Central memory CD8-positive, alpha-beta T cell (primary cell): ENCODE measurements around the gene REG3A.

Experiments
- ATAC-seq: fragments of 150-1000 bp; cut with Tn5 transposase; replicated peaks from 2 replicates; pipeline ENCODE4 v1.10.0; 2022; ENCODE audit warnings: mild to moderate bottlenecking, moderate FRiP score, moderate number of reproducible peaks; ENCODE audit not compliant: poor library complexity, severe bottlenecking; ENCODE audit errors: extremely low read depth
- DNase-seq, 2 donors: peaks; one replicate each; pipeline ENCODE4 v3.0.0; 2021; ENCODE audit warnings: low spot score in 2 of 2
- H3K27ac Mint-ChIP-seq: one replicate; pipeline ENCODE4 v1.8.0; 2022; ENCODE audit warnings: low read depth, mild to moderate bottlenecking, moderate library complexity, mixed read lengths
- H3K27me3 Mint-ChIP-seq: one replicate; pipeline ENCODE4 v1.8.0; 2022; ENCODE audit warnings: mixed read lengths
- H3K36me3 Mint-ChIP-seq: one replicate; pipeline ENCODE4 v1.8.0; 2022; ENCODE audit warnings: mild to moderate bottlenecking, moderate library complexity, mixed read lengths; ENCODE audit not compliant: insufficient read depth
- H3K4me1 Mint-ChIP-seq: one replicate; pipeline ENCODE4 v1.8.0; 2022; ENCODE audit warnings: mixed read lengths
- H3K4me3 Mint-ChIP-seq: one replicate; pipeline ENCODE4 v1.8.0; 2022; ENCODE audit warnings: mild to moderate bottlenecking, moderate library complexity, mixed read lengths
- H3K9me3 Mint-ChIP-seq: one replicate; pipeline ENCODE4 v1.8.0; 2022; ENCODE audit warnings: mixed read lengths

Gene REG3A

DNA sequence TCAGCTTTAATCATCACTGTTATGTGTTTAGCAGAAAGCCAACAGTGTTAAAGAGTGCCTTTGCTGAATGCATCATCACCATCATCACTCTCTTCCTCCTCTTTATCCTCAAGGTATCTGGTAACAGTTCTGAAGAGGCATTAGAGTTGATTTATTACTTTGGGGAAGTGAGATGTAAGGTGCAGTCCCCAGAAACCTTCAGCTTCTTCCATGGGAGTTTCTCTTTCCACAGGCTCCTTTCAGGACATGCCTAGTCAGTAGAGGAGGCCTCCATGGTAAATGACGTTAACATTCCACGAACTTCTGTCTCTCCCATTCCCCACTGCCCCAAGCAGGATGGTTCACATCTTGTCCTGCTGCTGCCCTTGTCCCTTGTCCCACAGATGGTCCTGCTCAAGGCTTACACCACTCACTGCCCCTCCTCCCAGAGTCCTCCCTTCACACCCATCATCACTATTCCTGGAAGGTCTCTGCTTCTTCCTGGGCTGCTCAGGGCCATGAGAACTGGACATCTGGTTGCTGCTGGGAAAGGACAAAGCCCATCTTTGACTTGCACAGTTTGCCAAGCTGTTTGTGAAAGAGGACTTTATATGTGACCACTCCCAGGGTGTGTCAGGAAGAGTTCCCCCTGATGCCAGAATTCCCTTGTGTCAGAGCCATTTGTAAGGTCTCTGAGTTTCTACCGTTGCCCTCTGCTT lies 44.6 kb downstream of the REG3A start:
- no peak for ATAC-seq
- H3K27ac Mint-ChIP-seq: no peak overlapping the region
- H3K4me3 Mint-ChIP-seq: no peak overlapping the region
- H3K4me1 Mint-ChIP-seq: no peaks in the 10 kb centered on the region
- no peak for DNase-seq
- peaks cover 19% of the 10 kb centered on the region for H3K9me3 Mint-ChIP-seq
- H3K27me3 Mint-ChIP-seq: no peaks in the 10 kb centered on the region
- no peaks in the 10 kb centered on the region for H3K36me3 Mint-ChIP-seq

DNA sequence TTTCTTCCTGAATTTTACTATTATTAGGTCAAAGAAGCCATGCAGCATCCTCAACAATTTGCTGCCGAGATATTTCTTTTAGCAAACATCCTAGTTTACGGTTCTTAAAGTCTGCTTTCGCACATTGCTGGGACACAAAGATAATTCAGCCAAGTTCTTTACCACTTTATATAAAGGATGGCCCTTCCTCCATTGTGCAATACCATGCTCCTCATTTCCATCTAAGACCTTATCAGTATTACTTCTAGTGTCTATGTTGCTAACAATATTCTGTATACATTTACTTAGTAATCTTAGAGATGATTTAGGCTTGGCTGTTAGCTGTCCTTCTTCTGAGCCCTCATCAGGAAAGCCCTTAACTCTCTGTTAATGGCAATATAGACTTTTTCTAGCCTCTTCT lies 47.3 kb downstream of the REG3A start:
- DNase-seq: no peak
- H3K4me3 Mint-ChIP-seq: no peak overlapping the region
- H3K4me1 Mint-ChIP-seq: no peaks in the 10 kb centered on the region

More for the DNA sequence above, 47.3 kb downstream of the REG3A start:
- H3K27ac Mint-ChIP-seq: no peak overlapping the region
- peaks cover 19% of the 10 kb centered on the region for H3K9me3 Mint-ChIP-seq
- no peaks in the 10 kb centered on the region for H3K27me3 Mint-ChIP-seq
- no peak for ATAC-seq
- no peaks in the 10 kb centered on the region for H3K36me3 Mint-ChIP-seq
